MM.1S (cell line): ENCODE results near the gene ARMC8.

Source experiments
- EZH2 ChIP-seq: fragments of 300-600 bp; sonication (generic); optimal IDR thresholded peaks from 2 replicates; pipeline ENCODE3; 2017; ENCODE audit warnings: low read depth, mild to moderate bottlenecking, antibody characterized with exemption, low read length, mixed read lengths
- EZH2phosphoT487 ChIP-seq: fragments of 300-600 bp; sonication (generic); IDR thresholded peaks from 2 replicates; pipeline ENCODE4 v1.6.1; 2018; ENCODE audit warnings: antibody characterized with exemption, low read length
- TF ChIP-seq, protein P1 (sequence below): fragments of 300-600 bp; sonication (generic); IDR thresholded peaks from 2 replicates; pipeline ENCODE4 v1.5.1; 2016; ENCODE audit warnings: antibody characterized with exemption, low read length, mixed read lengths

DNA sequence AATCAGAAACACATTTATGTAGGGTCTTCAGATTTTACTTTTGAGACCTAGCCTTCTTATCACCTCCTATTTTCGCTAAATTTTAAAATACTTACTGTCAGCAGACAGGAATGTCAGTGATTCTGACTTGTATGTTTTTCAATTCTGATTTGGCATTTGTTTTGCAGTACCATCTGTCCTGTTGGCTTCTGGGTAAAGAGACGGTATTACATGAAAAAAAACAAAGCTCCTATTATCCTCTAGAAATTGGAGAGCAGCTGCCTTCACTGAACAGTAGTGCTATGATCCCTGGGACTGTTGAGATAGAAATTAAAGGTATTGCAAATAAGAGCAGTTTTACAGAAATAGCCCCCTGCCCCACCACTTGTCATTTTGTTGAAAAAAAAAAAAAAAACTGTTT is 8.4 kb downstream of the ARMC8 start:
- TF ChIP-seq, protein P1, sequence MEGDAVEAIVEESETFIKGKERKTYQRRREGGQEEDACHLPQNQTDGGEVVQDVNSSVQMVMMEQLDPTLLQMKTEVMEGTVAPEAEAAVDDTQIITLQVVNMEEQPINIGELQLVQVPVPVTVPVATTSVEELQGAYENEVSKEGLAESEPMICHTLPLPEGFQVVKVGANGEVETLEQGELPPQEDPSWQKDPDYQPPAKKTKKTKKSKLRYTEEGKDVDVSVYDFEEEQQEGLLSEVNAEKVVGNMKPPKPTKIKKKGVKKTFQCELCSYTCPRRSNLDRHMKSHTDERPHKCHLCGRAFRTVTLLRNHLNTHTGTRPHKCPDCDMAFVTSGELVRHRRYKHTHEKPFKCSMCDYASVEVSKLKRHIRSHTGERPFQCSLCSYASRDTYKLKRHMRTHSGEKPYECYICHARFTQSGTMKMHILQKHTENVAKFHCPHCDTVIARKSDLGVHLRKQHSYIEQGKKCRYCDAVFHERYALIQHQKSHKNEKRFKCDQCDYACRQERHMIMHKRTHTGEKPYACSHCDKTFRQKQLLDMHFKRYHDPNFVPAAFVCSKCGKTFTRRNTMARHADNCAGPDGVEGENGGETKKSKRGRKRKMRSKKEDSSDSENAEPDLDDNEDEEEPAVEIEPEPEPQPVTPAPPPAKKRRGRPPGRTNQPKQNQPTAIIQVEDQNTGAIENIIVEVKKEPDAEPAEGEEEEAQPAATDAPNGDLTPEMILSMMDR = no peak
- TF ChIP-seq EZH2 (no peak), EZH2phosphoT487 (no peak)
